ENCODE results near the gene CES4A.
A peak's percentile ranks its signal among the peaks of the same experiment; 100 is the strongest.
"Not testable (repeated sequence)": the region's sequence is repeated elsewhere in the genome, so short reads cannot be mapped to it uniquely, and the experiment has no call there.

The CES4A gene

DNA sequence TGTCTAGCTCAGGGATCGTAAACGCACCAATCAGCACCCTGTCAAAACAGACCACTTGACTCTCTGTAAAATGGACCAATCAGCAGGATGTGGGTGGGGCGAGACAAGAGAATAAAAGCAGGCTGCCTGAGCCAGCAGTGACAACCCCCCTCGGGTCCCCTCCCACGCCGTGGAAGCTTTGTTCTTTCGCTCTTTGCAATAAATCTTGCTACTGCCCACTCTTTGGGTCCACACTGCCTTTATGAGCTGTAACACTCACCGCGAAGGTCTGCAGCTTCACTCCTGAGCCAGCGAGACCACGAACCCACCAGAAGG lies 13.5 kb upstream of the CES4A start:
- not testable (repeated sequence) for H3K9ac ChIP-seq (ENCODE audit: low read length); H2AK5ac ChIP-seq (ENCODE audit: low read length); H4K12ac ChIP-seq (ENCODE audit: low read depth, low read length); H4K8ac ChIP-seq (ENCODE audit: low read depth, low read length); H3K27ac ChIP-seq (ENCODE audit: low read depth, low read length); H2BK120ac ChIP-seq (ENCODE audit: insufficient read depth, low read length, poor library complexity); H2AFZ ChIP-seq (ENCODE audit: insufficient read depth, low read length, poor library complexity); H4K91ac ChIP-seq (ENCODE audit: low read depth, low read length); H2BK12ac ChIP-seq (ENCODE audit: low read length); H3K79me1 ChIP-seq (ENCODE audit: low read length); H3K4me1 ChIP-seq (ENCODE audit: control insufficient read depth in 1 of 2, insufficient read depth in 2 of 2, low read length in 2 of 2); H3K4ac ChIP-seq (ENCODE audit: low read depth, low read length); H3K36me3 ChIP-seq (ENCODE audit: control insufficient read depth in 1 of 2, insufficient read depth in 2 of 2, low read length in 2 of 2); H3K14ac ChIP-seq (ENCODE audit: low read length); H3K4me2 ChIP-seq (ENCODE audit: low read length); H3K27me3 ChIP-seq (ENCODE audit: insufficient read depth, low read length); H3K23ac ChIP-seq (ENCODE audit: low read length); H3K79me2 ChIP-seq (ENCODE audit: control insufficient read depth, insufficient read depth, low read length, poor library complexity); H3K4me3 ChIP-seq (ENCODE audit: low read depth, low read length); H3K18ac ChIP-seq (ENCODE audit: low read length); DNase-seq; H2BK5ac ChIP-seq (ENCODE audit: low read depth, low read length, poor library complexity); H3K9me3 ChIP-seq (ENCODE audit: insufficient read depth, low read depth, low read length)
- WGBS (ENCODE audit: extremely low coverage, insufficient coverage, insufficient read length): no CpG with 5 or more reads among the region's 11 CpGs

DNA sequence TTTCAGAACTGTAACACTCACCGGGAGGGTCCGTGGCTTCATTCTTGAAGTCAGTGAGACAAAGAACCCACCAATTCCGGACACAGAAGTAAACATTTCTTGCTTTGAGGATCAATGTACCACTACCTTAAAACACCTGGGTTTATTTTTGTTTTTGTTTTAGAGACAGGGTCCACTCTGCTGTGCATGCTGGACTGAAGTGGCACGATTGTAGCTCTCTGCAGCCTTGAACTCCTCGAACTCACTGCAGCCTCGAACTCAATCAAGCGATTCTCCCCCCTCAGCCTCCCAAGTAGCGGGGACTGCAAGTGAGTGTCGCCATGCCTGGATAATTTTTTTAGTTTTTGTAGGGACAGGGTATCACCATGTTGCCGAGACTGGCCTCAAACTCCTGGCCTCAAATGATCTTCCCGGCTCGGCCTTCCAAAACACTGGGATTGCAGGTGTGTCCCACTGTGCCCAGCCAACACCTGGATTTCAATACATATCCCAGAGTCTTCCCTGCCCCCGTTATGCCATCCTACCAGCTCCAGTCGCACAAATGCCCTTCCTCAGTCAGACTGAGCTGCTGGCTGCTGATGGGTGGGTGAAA lies 13.0 kb upstream of the CES4A start:
- no peak for DNase-seq
- no peak overlapping the region for H3K14ac ChIP-seq (ENCODE audit: low read length)
- no peak overlapping the region for H3K4me2 ChIP-seq (ENCODE audit: low read length)
- no peak overlapping the region for H2AFZ ChIP-seq (ENCODE audit: insufficient read depth, low read length, poor library complexity)
- no peak overlapping the region for H4K12ac ChIP-seq (ENCODE audit: low read depth, low read length)
- no peak overlapping the region for H2BK5ac ChIP-seq (ENCODE audit: low read depth, low read length, poor library complexity)
- H3K23ac ChIP-seq (ENCODE audit: low read length): no peak overlapping the region
- H2BK120ac ChIP-seq (ENCODE audit: insufficient read depth, low read length, poor library complexity): no peak overlapping the region
- H3K27me3 ChIP-seq (ENCODE audit: insufficient read depth, low read length): no peaks in the 10 kb centered on the region
- H3K9me3 ChIP-seq (ENCODE audit: insufficient read depth, low read depth, low read length): no peaks in the 10 kb centered on the region
- no peak overlapping the region for H3K27ac ChIP-seq (ENCODE audit: low read depth, low read length)
- H3K9ac ChIP-seq (ENCODE audit: low read length): no peak overlapping the region
- H3K4me3 ChIP-seq (ENCODE audit: low read depth, low read length): no peak overlapping the region
- no peak overlapping the region for H2BK12ac ChIP-seq (ENCODE audit: low read length)
- no peaks in the 10 kb centered on the region for H3K4me1 ChIP-seq (ENCODE audit: control insufficient read depth in 1 of 2, insufficient read depth in 2 of 2, low read length in 2 of 2)
- no peaks in the 10 kb centered on the region for H3K79me2 ChIP-seq (ENCODE audit: control insufficient read depth, insufficient read depth, low read length, poor library complexity)
- WGBS (ENCODE audit: extremely low coverage, insufficient coverage, insufficient read length): no CpG with 5 or more reads among the region's 14 CpGs
- H3K4ac ChIP-seq (ENCODE audit: low read depth, low read length): no peak overlapping the region
- H3K36me3 ChIP-seq (ENCODE audit: control insufficient read depth in 1 of 2, insufficient read depth in 2 of 2, low read length in 2 of 2): no peaks in the 10 kb centered on the region
- H3K79me1 ChIP-seq (ENCODE audit: low read length): no peaks in the 10 kb centered on the region
- no peak overlapping the region for H4K91ac ChIP-seq (ENCODE audit: low read depth, low read length)
- no peak overlapping the region for H2AK5ac ChIP-seq (ENCODE audit: low read length)
- no peak overlapping the region for H4K8ac ChIP-seq (ENCODE audit: low read depth, low read length)
- no peak overlapping the region for H3K18ac ChIP-seq (ENCODE audit: low read length)

GRCh38 chr16:66976746-66977145 lies 11.6 kb upstream of the CES4A start:
- Histone ChIP-seq H3K27me3 (ENCODE audit: insufficient read depth, low read length) (no peaks in the 10 kb centered on the region), H2BK12ac (ENCODE audit: low read length) (no peak overlapping the region), H3K4me3 (ENCODE audit: low read depth, low read length) (no peak overlapping the region), H3K9me3 (ENCODE audit: insufficient read depth, low read depth, low read length) (no peaks in the 10 kb centered on the region), H3K18ac (ENCODE audit: low read length) (no peak overlapping the region), H3K23ac (ENCODE audit: low read length) (no peak overlapping the region), H3K79me2 (ENCODE audit: control insufficient read depth, insufficient read depth, low read length, poor library complexity) (no peaks in the 10 kb centered on the region), H3K79me1 (ENCODE audit: low read length) (no peaks in the 10 kb centered on the region), H3K4ac (ENCODE audit: low read depth, low read length) (no peak overlapping the region), H4K91ac (ENCODE audit: low read depth, low read length) (no peak overlapping the region), H3K36me3 (ENCODE audit: control insufficient read depth in 1 of 2, insufficient read depth in 2 of 2, low read length in 2 of 2) (no peaks in the 10 kb centered on the region), H4K12ac (ENCODE audit: low read depth, low read length) (no peak overlapping the region), H2BK120ac (ENCODE audit: insufficient read depth, low read length, poor library complexity) (no peak overlapping the region), H2AFZ (ENCODE audit: insufficient read depth, low read length, poor library complexity) (no peak overlapping the region), H3K9ac (ENCODE audit: low read length) (no peak overlapping the region), H4K8ac (ENCODE audit: low read depth, low read length) (no peak overlapping the region), H2BK5ac (ENCODE audit: low read depth, low read length, poor library complexity) (no peak overlapping the region), H2AK5ac (ENCODE audit: low read length) (no peak overlapping the region), H3K14ac (ENCODE audit: low read length) (no peak overlapping the region), H3K4me1 (ENCODE audit: control insufficient read depth in 1 of 2, insufficient read depth in 2 of 2, low read length in 2 of 2) (no peaks in the 10 kb centered on the region), H3K4me2 (ENCODE audit: low read length) (no peak overlapping the region), H3K27ac (ENCODE audit: low read depth, low read length) (no peak overlapping the region)
- no CpG with 5 or more reads among the region's 13 CpGs for WGBS (ENCODE audit: extremely low coverage, insufficient coverage, insufficient read length)
- no peak for DNase-seq

- H3K27ac ChIP-seq (ENCODE audit: low read depth, low read length): no peak overlapping the region
- no peaks in the 10 kb centered on the region for H3K79me1 ChIP-seq (ENCODE audit: low read length)
- H3K9me3 ChIP-seq (ENCODE audit: insufficient read depth, low read depth, low read length): no peaks in the 10 kb centered on the region
- H4K8ac ChIP-seq (ENCODE audit: low read depth, low read length): no peak overlapping the region
- no peak overlapping the region for H2BK120ac ChIP-seq (ENCODE audit: insufficient read depth, low read length, poor library complexity)
- H3K4me1 ChIP-seq (ENCODE audit: control insufficient read depth in 1 of 2, insufficient read depth in 2 of 2, low read length in 2 of 2): no peaks in the 10 kb centered on the region
- no peak overlapping the region for H3K23ac ChIP-seq (ENCODE audit: low read length)
- no peak overlapping the region for H3K4ac ChIP-seq (ENCODE audit: low read depth, low read length)
- no peak overlapping the region for H4K12ac ChIP-seq (ENCODE audit: low read depth, low read length)
- H3K9ac ChIP-seq (ENCODE audit: low read length): no peak overlapping the region
- no CpG with 5 or more reads among the region's 15 CpGs for WGBS (ENCODE audit: extremely low coverage, insufficient coverage, insufficient read length)
- H3K4me3 ChIP-seq (ENCODE audit: low read depth, low read length): no peak overlapping the region
- H2AFZ ChIP-seq (ENCODE audit: insufficient read depth, low read length, poor library complexity): no peak overlapping the region
- no peak overlapping the region for H4K91ac ChIP-seq (ENCODE audit: low read depth, low read length)
- no peak overlapping the region for H2BK5ac ChIP-seq (ENCODE audit: low read depth, low read length, poor library complexity)
- H2AK5ac ChIP-seq (ENCODE audit: low read length): no peak overlapping the region
- H3K18ac ChIP-seq (ENCODE audit: low read length): no peak overlapping the region
- H3K14ac ChIP-seq (ENCODE audit: low read length): no peak overlapping the region
- no peak overlapping the region for H3K4me2 ChIP-seq (ENCODE audit: low read length)
- no peaks in the 10 kb centered on the region for H3K27me3 ChIP-seq (ENCODE audit: insufficient read depth, low read length)
- DNase-seq: peak; percentile 89 to 93
- H3K36me3 ChIP-seq (ENCODE audit: control insufficient read depth in 1 of 2, insufficient read depth in 2 of 2, low read length in 2 of 2): no peaks in the 10 kb centered on the region
- no peak overlapping the region for H2BK12ac ChIP-seq (ENCODE audit: low read length)
- H3K79me2 ChIP-seq (ENCODE audit: control insufficient read depth, insufficient read depth, low read length, poor library complexity): no peaks in the 10 kb centered on the region
Observed at GRCh38 chr16:66977341-66978113, 10.9 kb upstream of the CES4A start.

Data from trophoblast cell (in vitro differentiated cells and primary cell).